AG04450 (cell line): ENCODE measurements around the gene COL12A1. TPM values are rescaled to one million over a fixed set of nuclear protein-coding genes. Genes with fewer than 3 reads are reported as not detected.

ENCODE experiments used
- CTCF ChIA-PET: fragments of 300-600, 350-600 bp; formaldehyde crosslinking; extraction: SDS; loops from one replicate; lab custom pipeline; 2022; ENCODE audit warnings: antibody characterized with exemption, inconsistent platforms; lab: Charles Lee
- POLR2A ChIA-PET: fragments of 350-600 bp; formaldehyde crosslinking; extraction: SDS; loops from one replicate; lab custom pipeline; 2021; ENCODE audit warnings: antibody characterized with exemption, inconsistent platforms; lab: Yijun Ruan, JAX
- DNase-seq: peaks from one replicate; pipeline ENCODE4 v3.0.0-alpha.2; 2011; ENCODE audit warnings: low read depth, low spot score
- H3K27ac ChIP-seq: one replicate; pipeline ENCODE4 v1.5.1; 2012; ENCODE audit warnings: low read depth, low read length, control low read depth
- H3K27me3 ChIP-seq: one replicate; pipeline ENCODE4 v1.6.0; 2012; ENCODE audit warnings: low read length; ENCODE audit not compliant: control insufficient read depth, insufficient read depth
- H3K4me3 ChIP-seq: 2 replicates; pipeline ENCODE4 v1.5.1; 2011; ENCODE audit warnings: mild to moderate bottlenecking, low read depth, low read length, control low read depth
- H3K9me3 ChIP-seq: 2 replicates; pipeline ENCODE4 v1.5.1; 2012; ENCODE audit warnings: low read length; ENCODE audit not compliant: control insufficient read depth, insufficient read depth
- polyA plus RNA-seq: library from polyadenylated mRNA; depleted of rRNA; stranded (reverse); fragments of >200 nt; gene quantifications from 2 replicates; pipeline ENCODE4 v1.2.3, GENCODE V29; 2011
- TF ChIP-seq, protein P1 (sequence below): IDR thresholded peaks from 2 replicates; pipeline ENCODE4 v1.5.1; 2011; ENCODE audit warnings: low read depth, low read length, control low read depth, inconsistent platforms

The COL12A1 gene
- polyA plus RNA-seq, 1 experiment, result 1,109 TPM

GRCh38 chr6:75084018-75084417 is 121.8 kb downstream of the COL12A1 start:
- DNase-seq, result no peak
- no peak overlapping the region for H3K4me3 ChIP-seq
- H3K9me3 ChIP-seq, result peaks cover 3% of the 10 kb centered on the region; the same call in 1 of the 2 replicates
- ChIA-PET CTCF (no interaction called here), POLR2A (no interaction called here)
- TF ChIP-seq, protein P1, sequence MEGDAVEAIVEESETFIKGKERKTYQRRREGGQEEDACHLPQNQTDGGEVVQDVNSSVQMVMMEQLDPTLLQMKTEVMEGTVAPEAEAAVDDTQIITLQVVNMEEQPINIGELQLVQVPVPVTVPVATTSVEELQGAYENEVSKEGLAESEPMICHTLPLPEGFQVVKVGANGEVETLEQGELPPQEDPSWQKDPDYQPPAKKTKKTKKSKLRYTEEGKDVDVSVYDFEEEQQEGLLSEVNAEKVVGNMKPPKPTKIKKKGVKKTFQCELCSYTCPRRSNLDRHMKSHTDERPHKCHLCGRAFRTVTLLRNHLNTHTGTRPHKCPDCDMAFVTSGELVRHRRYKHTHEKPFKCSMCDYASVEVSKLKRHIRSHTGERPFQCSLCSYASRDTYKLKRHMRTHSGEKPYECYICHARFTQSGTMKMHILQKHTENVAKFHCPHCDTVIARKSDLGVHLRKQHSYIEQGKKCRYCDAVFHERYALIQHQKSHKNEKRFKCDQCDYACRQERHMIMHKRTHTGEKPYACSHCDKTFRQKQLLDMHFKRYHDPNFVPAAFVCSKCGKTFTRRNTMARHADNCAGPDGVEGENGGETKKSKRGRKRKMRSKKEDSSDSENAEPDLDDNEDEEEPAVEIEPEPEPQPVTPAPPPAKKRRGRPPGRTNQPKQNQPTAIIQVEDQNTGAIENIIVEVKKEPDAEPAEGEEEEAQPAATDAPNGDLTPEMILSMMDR, result no peak
- H3K27me3 ChIP-seq, result no peaks in the 10 kb centered on the region
- H3K27ac ChIP-seq, result no peak overlapping the region

GRCh38 chr6:75081921-75082320 is 123.9 kb downstream of the COL12A1 start:
- ChIA-PET POLR2A (no interaction called here), CTCF (interaction anchor here (1.4 kb wide), 1 partner anchor 10 kb away, joined by 3 read pairs; no protein-coding TSS in a partner anchor)
- TF ChIP-seq, protein P1, result no peak
- Histone ChIP-seq H3K27me3 (no peaks in the 10 kb centered on the region), H3K9me3 (peaks cover 3% of the 10 kb centered on the region; the same call in 1 of the 2 replicates), H3K27ac (no peak overlapping the region), H3K4me3 (no peak overlapping the region)
- no peak for DNase-seq

- DNase-seq, result no peak
- H3K4me3 ChIP-seq, result no peak overlapping the region
- peaks cover 3% of the 10 kb centered on the region; the same call in 1 of the 2 replicates for H3K9me3 ChIP-seq
- H3K27me3 ChIP-seq, result no peaks in the 10 kb centered on the region
- no peak overlapping the region for H3K27ac ChIP-seq
- TF ChIP-seq, protein P1, result no peak
- ChIA-PET CTCF (interaction anchor here (0.9 to 1.2 kb wide), 2 partner anchors 11 to 672 kb away, joined by 3 to 5 read pairs; no protein-coding TSS in a partner anchor), POLR2A (no interaction called here)
These were observed 124.8 kb downstream of the COL12A1 start for GRCh38 chr6:75081047-75081446.

- DNase-seq, result no peak
- Histone ChIP-seq H3K27ac (no peak overlapping the region), H3K4me3 (no peak overlapping the region), H3K27me3 (no peaks in the 10 kb centered on the region), H3K9me3 (no peaks in the 10 kb centered on the region)
- TF ChIP-seq, protein P1, result no peak
- CTCF ChIA-PET, result interaction anchor here (1.2 kb wide), 1 partner anchor 9 kb away, joined by 3 read pairs; no protein-coding TSS in a partner anchor
- POLR2A ChIA-PET, result no interaction called here
These were observed 126.3 kb downstream of the COL12A1 start for GRCh38 chr6:75079589-75079988.

DNA sequence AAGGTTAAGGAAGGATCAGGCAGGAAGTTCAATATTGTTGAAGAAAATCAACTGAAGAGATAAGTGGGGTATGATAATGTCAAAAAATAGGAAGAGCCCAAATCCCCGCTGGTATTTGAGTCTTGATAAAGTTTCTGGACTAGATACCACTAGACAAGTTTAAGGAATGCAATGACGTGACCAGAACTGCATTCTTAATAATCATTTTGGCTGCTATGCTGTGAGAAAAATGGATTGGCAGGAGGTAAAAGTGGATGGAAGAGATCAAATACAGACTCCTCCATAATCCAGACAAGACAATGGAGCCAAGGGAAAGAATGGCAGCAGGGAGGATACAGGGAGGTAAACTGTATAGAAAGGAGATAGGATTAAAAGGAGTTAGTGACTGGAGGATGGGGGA is 128.2 kb downstream of the COL12A1 start:
- no peak for DNase-seq
- ChIA-PET POLR2A (no interaction called here), CTCF (no interaction called here)
- Histone ChIP-seq H3K4me3 (no peak overlapping the region), H3K27ac (no peak overlapping the region), H3K27me3 (no peaks in the 10 kb centered on the region), H3K9me3 (no peaks in the 10 kb centered on the region)
- TF ChIP-seq, protein P1, result no peak
